ENCODE measurements around the gene AADACL3. TPM values are rescaled to one million over a fixed set of nuclear protein-coding genes. Genes with fewer than 3 reads are reported as not detected.
"Not testable (repeated sequence)": the region's sequence is repeated elsewhere in the genome, so short reads cannot be mapped to it uniquely, and the experiment has no call there.

The AADACL3 gene
- total RNA-seq, result not detected

DNA sequence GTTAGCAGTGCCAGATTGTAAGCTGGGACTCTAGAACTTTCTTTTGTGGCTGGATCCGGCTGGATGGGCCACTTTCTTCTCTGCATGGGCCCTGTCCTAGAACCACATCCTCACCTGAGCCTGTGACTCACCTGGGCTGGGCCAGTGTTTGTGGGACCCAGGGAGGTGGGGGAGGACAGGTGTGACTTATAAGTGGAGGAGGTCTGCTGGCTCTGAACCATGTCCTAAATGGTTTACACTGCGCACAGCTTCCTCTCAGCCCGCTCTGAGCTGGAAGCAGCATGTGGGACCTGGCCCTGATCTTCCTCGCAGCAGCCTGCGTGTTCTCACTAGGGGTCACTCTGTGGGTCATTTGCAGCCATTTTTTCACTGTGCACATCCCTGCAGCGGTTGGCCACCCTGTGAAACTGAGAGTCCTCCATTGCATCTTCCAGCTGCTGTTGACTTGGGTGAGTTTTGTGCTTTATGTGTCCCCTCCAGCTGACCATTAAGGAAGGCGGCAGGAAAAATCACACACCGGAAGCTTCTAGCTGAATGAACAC is at the start of gene AADACL3:
Gene AADACL3 (plus strand): TSS at position 215 of the 542 bp plus-strand sequence. CDS start 67 bp downstream, at position 282.
- peaks cover 27% of the 10 kb centered on the region for H3K27me3 Mint-ChIP-seq
- no peak within 1 kb of the TSS for H3K27ac Mint-ChIP-seq
- H3K9me3 Mint-ChIP-seq, result no peaks in the 10 kb centered on the region
- H3K4me3 Mint-ChIP-seq, result no peak within 1 kb of the TSS
- no peaks in the 10 kb centered on the region for H3K36me3 Mint-ChIP-seq
- POLR2A ChIA-PET, result no interaction called here
- DNase-seq, result no peak
- ATAC-seq (ENCODE audit: low read depth), result no peak
- H3K4me1 Mint-ChIP-seq, result no peaks in the 10 kb centered on the region

DNA sequence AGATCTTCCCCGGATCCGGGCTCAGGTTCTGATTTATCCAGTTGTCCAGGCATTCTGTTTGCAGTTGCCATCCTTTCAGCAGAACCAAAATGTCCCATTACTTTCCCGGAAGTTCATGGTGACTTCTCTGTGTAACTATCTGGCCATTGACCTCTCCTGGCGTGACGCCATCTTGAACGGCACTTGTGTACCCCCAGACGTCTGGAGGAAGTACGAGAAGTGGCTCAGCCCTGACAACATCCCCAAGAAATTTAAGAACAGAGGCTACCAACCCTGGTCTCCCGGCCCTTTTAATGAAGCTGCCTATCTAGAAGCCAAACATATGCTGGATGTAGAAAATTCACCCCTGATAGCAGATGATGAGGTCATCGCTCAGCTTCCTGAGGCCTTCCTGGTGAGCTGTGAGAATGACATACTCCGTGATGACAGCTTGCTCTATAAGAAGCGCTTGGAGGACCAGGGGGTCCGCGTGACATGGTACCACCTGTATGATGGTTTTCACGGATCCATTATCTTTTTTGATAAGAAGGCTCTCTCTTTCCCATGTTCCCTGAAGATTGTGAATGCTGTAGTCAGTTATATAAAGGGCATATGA is 49.7 kb upstream of the AADACL3 start:
- DNase-seq, result no peak
- no peaks in the 10 kb centered on the region for H3K4me1 Mint-ChIP-seq
- H3K9me3 Mint-ChIP-seq, result peaks cover 10% of the 10 kb centered on the region
- no peak for ATAC-seq (ENCODE audit: low read depth)
- H3K4me3 Mint-ChIP-seq, result no peak overlapping the region
- peaks cover 20% of the 10 kb centered on the region for H3K27me3 Mint-ChIP-seq
- H3K27ac Mint-ChIP-seq, result no peak overlapping the region
- no peaks in the 10 kb centered on the region for H3K36me3 Mint-ChIP-seq
- POLR2A ChIA-PET, result no interaction called here

- ATAC-seq (ENCODE audit: low read depth), result no peak
- peaks cover 9% of the 10 kb centered on the region for H3K9me3 Mint-ChIP-seq
- H3K36me3 Mint-ChIP-seq, result no peaks in the 10 kb centered on the region
- no peak overlapping the region for H3K4me3 Mint-ChIP-seq
- peaks cover 26% of the 10 kb centered on the region for H3K27me3 Mint-ChIP-seq
- DNase-seq, result no peak
- POLR2A ChIA-PET, result no interaction called here
- H3K27ac Mint-ChIP-seq, result no peak overlapping the region
- no peaks in the 10 kb centered on the region for H3K4me1 Mint-ChIP-seq
Observed at GRCh38 chr1:12669529-12670068, 46.3 kb upstream of the AADACL3 start.

DNA sequence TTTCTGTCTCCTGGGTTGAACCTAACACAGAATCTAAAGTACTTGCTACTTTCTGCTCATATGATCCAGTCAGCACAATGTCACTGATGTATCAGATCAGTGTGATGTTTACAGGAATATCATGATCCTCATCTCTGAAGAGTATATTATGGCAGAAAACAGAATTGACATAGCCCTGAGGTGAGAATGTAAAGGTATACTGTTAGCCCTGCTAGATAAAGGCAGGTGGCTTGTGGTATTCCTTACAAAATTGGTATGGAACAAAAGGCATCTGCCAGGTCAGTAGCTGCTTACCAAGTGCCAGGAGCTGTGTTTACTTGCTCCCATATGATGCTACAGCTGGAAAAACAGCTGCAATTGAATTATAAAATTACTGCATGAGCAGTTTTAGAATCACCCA is 41.6 kb upstream of the AADACL3 start:
- no peak for ATAC-seq (ENCODE audit: low read depth)

DNA sequence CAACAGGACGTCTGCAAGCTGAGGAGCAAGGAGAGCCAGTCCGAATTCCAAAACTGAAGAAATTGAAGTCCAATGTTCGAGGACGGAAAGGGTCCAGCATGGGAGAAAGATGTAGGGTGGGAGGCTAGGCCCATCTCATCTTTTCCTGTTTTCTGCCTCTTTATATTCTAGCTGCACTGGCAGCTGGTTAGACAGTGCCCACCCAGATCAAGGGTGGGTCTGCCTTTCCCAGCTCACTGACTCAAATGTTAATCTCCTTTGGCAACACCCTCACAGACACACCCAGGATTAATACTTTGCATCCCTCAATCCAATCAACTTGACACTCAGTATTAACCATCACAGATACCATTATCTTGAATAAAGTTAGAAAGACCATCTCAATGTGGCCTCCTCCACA is 39.8 kb upstream of the AADACL3 start:
- H3K27me3 Mint-ChIP-seq, result peaks cover 26% of the 10 kb centered on the region
- H3K4me1 Mint-ChIP-seq; DNase-seq; ATAC-seq (ENCODE audit: low read depth); H3K27ac Mint-ChIP-seq; H3K9me3 Mint-ChIP-seq; H3K4me3 Mint-ChIP-seq; POLR2A ChIA-PET; H3K36me3 Mint-ChIP-seq: not testable (repeated sequence)

More for the DNA sequence above, 41.6 kb upstream of the AADACL3 start:
- POLR2A ChIA-PET, result no interaction called here
- Mint-ChIP-seq H3K9me3 (no peaks in the 10 kb centered on the region), H3K4me3 (no peak overlapping the region), H3K27me3 (peaks cover 28% of the 10 kb centered on the region), H3K27ac (no peak overlapping the region), H3K4me1 (no peaks in the 10 kb centered on the region), H3K36me3 (no peaks in the 10 kb centered on the region)
- DNase-seq, result no peak

- POLR2A ChIA-PET, result no interaction called here
- no peak for DNase-seq
- Mint-ChIP-seq H3K27me3 (peaks cover 18% of the 10 kb centered on the region), H3K4me1 (no peaks in the 10 kb centered on the region), H3K9me3 (peaks cover 2% of the 10 kb centered on the region), H3K27ac (no peak overlapping the region), H3K36me3 (peaks cover 1% of the 10 kb centered on the region), H3K4me3 (no peak overlapping the region)
- no peak for ATAC-seq (ENCODE audit: low read depth)
Observed at GRCh38 chr1:12677565-12677964, 38.3 kb upstream of the AADACL3 start.

GRCh38 chr1:12678350-12678749 is 37.6 kb upstream of the AADACL3 start:
- peaks cover 17% of the 10 kb centered on the region for H3K27me3 Mint-ChIP-seq
- H3K36me3 Mint-ChIP-seq, result peaks cover 1% of the 10 kb centered on the region
- no peaks in the 10 kb centered on the region for H3K4me1 Mint-ChIP-seq
- DNase-seq (no peak), ATAC-seq (ENCODE audit: low read depth) (no peak)
- no peak overlapping the region for H3K4me3 Mint-ChIP-seq
- H3K9me3 Mint-ChIP-seq, result peaks cover 2% of the 10 kb centered on the region
- POLR2A ChIA-PET, result no interaction called here
- H3K27ac Mint-ChIP-seq, result no peak overlapping the region

DNA sequence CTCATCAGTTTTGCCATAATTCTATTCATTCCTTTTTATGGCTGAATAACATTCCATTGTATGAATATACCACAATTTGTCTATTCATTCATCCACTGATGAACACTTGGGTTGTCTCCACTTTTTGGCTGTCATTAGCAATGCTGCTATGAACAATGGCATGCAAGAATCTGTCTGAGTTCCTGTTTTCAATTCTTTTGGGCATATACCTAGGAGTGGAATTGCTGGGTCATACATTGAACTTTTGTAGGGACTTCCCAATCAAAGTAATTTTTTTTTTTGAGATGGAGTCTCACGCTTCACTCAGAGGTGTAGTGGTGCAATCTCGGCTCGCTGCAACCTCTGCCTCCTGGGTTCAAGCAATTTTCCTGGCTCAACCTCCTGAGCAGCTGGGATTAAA is 37.1 kb upstream of the AADACL3 start:
- POLR2A ChIA-PET, result no interaction called here
- H3K27ac Mint-ChIP-seq, result no peak overlapping the region
- no peak for DNase-seq

DNA sequence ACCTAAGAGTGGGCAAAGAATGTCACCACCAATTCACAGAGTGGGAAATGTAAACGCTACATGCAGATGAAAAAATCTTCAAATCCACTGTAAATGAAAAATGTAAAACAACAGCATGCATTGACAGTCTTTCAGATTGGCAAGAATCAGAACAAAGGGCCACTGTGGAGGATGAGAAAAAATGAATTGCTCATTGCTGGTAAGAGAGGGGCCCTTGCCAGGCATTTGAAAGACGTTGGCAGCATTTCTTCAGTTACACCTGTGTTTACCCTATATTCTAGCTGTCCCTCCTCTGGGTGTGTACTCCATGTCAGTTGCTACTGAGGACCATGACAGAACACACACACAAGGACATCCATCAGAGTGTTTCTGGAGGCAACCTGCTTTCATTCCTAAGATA is 25.8 kb upstream of the AADACL3 start:
- POLR2A ChIA-PET, result no interaction called here
- no peaks in the 10 kb centered on the region for H3K36me3 Mint-ChIP-seq
- peaks cover 10% of the 10 kb centered on the region for H3K27me3 Mint-ChIP-seq
- H3K27ac Mint-ChIP-seq, result no peak overlapping the region
- no peaks in the 10 kb centered on the region for H3K4me1 Mint-ChIP-seq
- DNase-seq (no peak), ATAC-seq (ENCODE audit: low read depth) (no peak)
- H3K4me3 Mint-ChIP-seq, result no peak overlapping the region
- no peaks in the 10 kb centered on the region for H3K9me3 Mint-ChIP-seq

More for the DNA sequence above, 37.1 kb upstream of the AADACL3 start:
- H3K27me3 Mint-ChIP-seq, result peaks cover 19% of the 10 kb centered on the region
- H3K36me3 Mint-ChIP-seq, result peaks cover 1% of the 10 kb centered on the region
- H3K9me3 Mint-ChIP-seq, result peaks cover 2% of the 10 kb centered on the region
- H3K4me3 Mint-ChIP-seq, result no peak overlapping the region
- H3K4me1 Mint-ChIP-seq, result no peaks in the 10 kb centered on the region
- no peak for ATAC-seq (ENCODE audit: low read depth)

DNA sequence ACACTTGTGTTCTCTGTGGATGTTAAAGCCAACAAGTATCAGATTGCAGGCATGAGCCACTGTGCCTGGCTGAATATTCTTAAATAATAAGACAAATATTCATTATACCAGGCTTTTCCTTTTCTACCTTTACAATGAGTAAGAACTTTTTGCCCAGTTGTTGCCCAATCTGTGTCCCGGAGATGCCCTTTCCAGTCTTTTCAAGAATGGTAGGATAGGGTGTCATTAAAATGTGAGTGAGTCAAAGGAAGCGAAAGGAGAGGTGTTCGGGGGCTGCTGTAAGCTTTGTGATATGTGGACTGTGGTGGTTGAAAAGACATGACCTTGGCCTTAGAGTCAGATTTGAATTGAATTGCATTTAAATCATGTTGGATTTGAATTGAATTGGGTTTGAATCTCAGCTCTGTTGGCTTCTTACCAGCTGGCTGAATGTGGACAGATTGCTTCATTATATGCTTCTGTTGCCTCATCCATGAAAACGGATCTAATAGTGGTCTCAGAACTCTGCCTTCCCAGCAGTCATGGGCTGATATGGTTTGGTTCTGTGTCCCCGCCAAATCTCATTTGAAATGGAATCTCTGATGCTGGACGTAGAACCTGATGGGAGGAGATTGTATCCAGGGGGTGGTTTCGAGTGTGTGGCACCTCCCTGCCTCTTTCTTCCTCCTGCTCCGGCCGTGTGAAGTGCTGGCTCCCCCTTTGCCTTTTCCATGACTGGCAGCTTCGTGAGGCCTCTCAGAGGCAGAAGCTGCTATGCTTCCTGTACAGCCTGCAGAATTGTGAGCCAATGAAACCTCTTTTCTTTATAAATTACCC is 22.7 kb upstream of the AADACL3 start:
- ATAC-seq (ENCODE audit: low read depth), result no peak
- Mint-ChIP-seq H3K4me3 (no peak overlapping the region), H3K9me3 (no peaks in the 10 kb centered on the region), H3K36me3 (no peaks in the 10 kb centered on the region), H3K27ac (no peak overlapping the region), H3K27me3 (peaks cover 14% of the 10 kb centered on the region), H3K4me1 (no peaks in the 10 kb centered on the region)
- POLR2A ChIA-PET, result no interaction called here
- no peak for DNase-seq

- Mint-ChIP-seq H3K4me3 (no peak overlapping the region), H3K9me3 (peaks cover 5% of the 10 kb centered on the region), H3K36me3 (no peaks in the 10 kb centered on the region), H3K27ac (no peak overlapping the region), H3K4me1 (no peaks in the 10 kb centered on the region), H3K27me3 (peaks cover 21% of the 10 kb centered on the region)
- ATAC-seq (ENCODE audit: low read depth), result no peak
- POLR2A ChIA-PET, result no interaction called here
- DNase-seq, result no peak
Observed at GRCh38 chr1:12696658-12697057, 19.3 kb upstream of the AADACL3 start.

GRCh38 chr1:12697397-12697796 is 18.5 kb upstream of the AADACL3 start:
- POLR2A ChIA-PET, result no interaction called here

GRCh38 chr1:12703821-12704451 is 12.0 kb upstream of the AADACL3 start:
- H3K4me3 Mint-ChIP-seq, result no peak overlapping the region
- DNase-seq (no peak), ATAC-seq (ENCODE audit: low read depth) (no peak)
- H3K27ac Mint-ChIP-seq, result no peak overlapping the region
- peaks cover 14% of the 10 kb centered on the region for H3K9me3 Mint-ChIP-seq
- POLR2A ChIA-PET, result no interaction called here
- no peaks in the 10 kb centered on the region for H3K36me3 Mint-ChIP-seq
- peaks cover 20% of the 10 kb centered on the region for H3K27me3 Mint-ChIP-seq
- no peaks in the 10 kb centered on the region for H3K4me1 Mint-ChIP-seq

More at GRCh38 chr1:12697397-12697796, 18.5 kb upstream of the AADACL3 start:
- Mint-ChIP-seq H3K27ac (no peak overlapping the region), H3K36me3 (no peaks in the 10 kb centered on the region), H3K4me3 (no peak overlapping the region), H3K27me3 (peaks cover 21% of the 10 kb centered on the region), H3K4me1 (no peaks in the 10 kb centered on the region), H3K9me3 (peaks cover 5% of the 10 kb centered on the region)
- ATAC-seq (ENCODE audit: low read depth), result no peak
- DNase-seq, result no peak

Measured in activated naive CD8-positive, alpha-beta T cell treated with anti-CD3 and anti-CD28 coated beads, Interleukin-2, amount 10 ng/mL, durations not matched to agents 7 days and 5 days (primary cell).